H1 (cell line): ENCODE data around the gene TAOK1. TPM values are rescaled to one million over a fixed set of nuclear protein-coding genes. Genes with fewer than 3 reads are reported as not detected.

ENCODE experiments used
- CTCF ChIA-PET: fragments of 300-600 bp; sonication (Branson Sonifier 250); formaldehyde crosslinking; loops from one replicate; lab custom pipeline; 2021; ENCODE audit not compliant: partially characterized antibody; lab: Charles Lee
- POLR2A ChIA-PET: fragments of 300-600 bp; sonication (Branson Sonifier 250); formaldehyde crosslinking; loops from one replicate; lab custom pipeline; 2021; ENCODE audit warnings: inconsistent platforms; ENCODE audit not compliant: partially characterized antibody; lab: Charles Lee
- DNase-seq, 2 experiments: peaks; one replicate each; pipeline versions ENCODE4 v3.0.0 to v3.0.0-alpha.2; 2010 to 2022; ENCODE audit warnings: low spot score in 2 of 2, low read depth in 1 of 2, mixed read lengths in 1 of 2
- FAIRE-seq: peaks from 2 replicates; lab custom pipeline; 2011; peaks lifted over from hg19 to GRCh38; lab: Jason Lieb, UNC
- H2AFZ ChIP-seq: 2 replicates; pipeline ENCODE4 v1.8.1; 2012; ENCODE audit warnings: low read length, inconsistent platforms
- H2AK5ac ChIP-seq: 2 replicates; pipeline ENCODE4 v1.6.1; 2013; ENCODE audit warnings: low read depth, low read length
- H2BK120ac ChIP-seq: replicated peaks from 2 replicates; pipeline ENCODE3; 2013; ENCODE audit warnings: low read depth, low read length, inconsistent platforms
- H2BK12ac ChIP-seq: 2 replicates; pipeline ENCODE4 v1.6.1; 2013; ENCODE audit warnings: low read depth, low read length
- H2BK15ac ChIP-seq: 2 replicates; pipeline ENCODE4 v1.6.1; 2013; ENCODE audit warnings: low read length
- H2BK20ac ChIP-seq: 2 replicates; pipeline ENCODE4 v1.6.1; 2013; ENCODE audit warnings: low read length
- H2BK5ac ChIP-seq: 2 replicates; pipeline ENCODE4 v1.6.1; 2013; ENCODE audit warnings: low read depth, low read length
- H3K14ac ChIP-seq: 2 replicates; pipeline ENCODE4 v1.6.1; 2013; ENCODE audit warnings: inconsistent platforms; ENCODE audit not compliant: insufficient read length
- H3K18ac ChIP-seq: 2 replicates; pipeline ENCODE4 v1.6.1; 2013; ENCODE audit warnings: low read length; ENCODE audit errors: extremely low read depth
- H3K23ac ChIP-seq: 2 replicates; pipeline ENCODE4 v1.6.1; 2013; ENCODE audit warnings: inconsistent platforms; ENCODE audit not compliant: insufficient read length
- H3K23me2 ChIP-seq: 2 replicates; pipeline ENCODE4 v1.6.1; 2013; ENCODE audit warnings: low read depth, low read length
- H3K27ac ChIP-seq: 2 replicates; pipeline ENCODE4 v1.6.1; 2011; ENCODE audit warnings: low read depth, low read length, inconsistent platforms
- H3K27me3 ChIP-seq, 4 experiments: replicated peaks in 1 of 4; 1 replicate in 1 of 4; 2 replicates in 3 of 4; pipeline versions ENCODE4 v1.6.1 to v1.8.1; 2011 to 2013; ENCODE audit warnings: low read length in 3 of 4, mild to moderate bottlenecking in 3 of 4, inconsistent platforms in 2 of 4, mixed read lengths in 2 of 4, moderate library complexity in 1 of 4; ENCODE audit not compliant: control insufficient read depth in 3 of 4, insufficient read depth in 3 of 4; ENCODE audit errors: extremely low read depth in 1 of 4
- H3K36me3 ChIP-seq, 4 experiments: 2 replicates each; pipeline versions ENCODE4 v1.6.1 to v1.8.1; 2011 to 2013; ENCODE audit warnings: mild to moderate bottlenecking in 4 of 4, low read length in 3 of 4, moderate library complexity in 2 of 4, control low read depth in 1 of 4, inconsistent platforms in 1 of 4; ENCODE audit not compliant: insufficient read depth in 4 of 4, control insufficient read depth in 2 of 4
- H3K4ac ChIP-seq: replicated peaks from 2 replicates; pipeline ENCODE3; 2013; ENCODE audit warnings: low read length, low read depth, mixed read lengths, inconsistent platforms; ENCODE audit not compliant: insufficient read length
- H3K4me1 ChIP-seq, 4 experiments: replicated peaks in 1 of 4; 1 replicate in 1 of 4; 2 replicates in 3 of 4; pipeline versions ENCODE4 v1.6.1 to v1.8.1; 2011 to 2013; ENCODE audit warnings: low read length in 3 of 4, inconsistent platforms in 2 of 4, mixed read lengths in 1 of 4; ENCODE audit not compliant: insufficient read depth in 4 of 4, control insufficient read depth in 3 of 4
- H3K4me2 ChIP-seq, 2 experiments: 2 replicates each; pipeline versions ENCODE4 v1.6.1 to v1.8.1; 2011 to 2013; ENCODE audit warnings: low read depth in 2 of 2, low read length in 2 of 2, control low read depth in 1 of 2, inconsistent platforms in 1 of 2, mild to moderate bottlenecking in 1 of 2; ENCODE audit not compliant: insufficient read depth in 1 of 2
- H3K4me3 ChIP-seq, 4 experiments: fragments of 200-600, 300-600 bp in 1 of 4; sonication (generic), shearing (Covaris generic), sonication (Bioruptor Twin) in 1 of 4; 2 replicates each; pipeline versions ENCODE4 v1.5.1 to v1.8.1; 2011 to 2016; ENCODE audit warnings: low read length in 4 of 4, low read depth in 3 of 4, control low read depth in 2 of 4, inconsistent platforms in 2 of 4, mild to moderate bottlenecking in 2 of 4, mixed read lengths in 1 of 4, moderate library complexity in 1 of 4; ENCODE audit not compliant: insufficient read depth in 2 of 4; ENCODE audit errors: extremely low read depth in 1 of 4
- H3K56ac ChIP-seq: replicated peaks from 2 replicates; pipeline ENCODE3; 2013; ENCODE audit warnings: low read depth, mild to moderate bottlenecking, mixed read lengths, low read length, inconsistent platforms; ENCODE audit not compliant: insufficient read length
- H3K79me1 ChIP-seq: 2 replicates; pipeline ENCODE4 v1.6.1; 2013; ENCODE audit warnings: low read depth, low read length, control low read depth
- H3K79me2 ChIP-seq, 2 experiments: 2 replicates each; pipeline versions ENCODE4 v1.6.1 to v1.8.1; 2012 to 2013; ENCODE audit warnings: low read length in 2 of 2, mild to moderate bottlenecking in 2 of 2, inconsistent platforms in 1 of 2; ENCODE audit not compliant: insufficient read depth in 2 of 2, control insufficient read depth in 1 of 2
- H3K9ac ChIP-seq, 4 experiments: replicated peaks in 1 of 4; 1 replicate in 1 of 4; 2 replicates in 3 of 4; pipeline versions ENCODE4 v1.6.1 to v1.8.1; 2011 to 2013; ENCODE audit warnings: low read depth in 3 of 4, low read length in 3 of 4, control low read depth in 2 of 4, mild to moderate bottlenecking in 2 of 4, moderate library complexity in 2 of 4, inconsistent platforms in 1 of 4; ENCODE audit errors: extremely low read depth in 1 of 4
- H3K9me3 ChIP-seq, 2 experiments: 2 replicates each; pipeline versions ENCODE4 v1.6.1 to v1.8.1; 2012 to 2013; ENCODE audit warnings: mild to moderate bottlenecking in 2 of 2, moderate library complexity in 2 of 2, control low read depth in 1 of 2, inconsistent platforms in 1 of 2, low read depth in 1 of 2, low read length in 1 of 2, mixed read lengths in 1 of 2; ENCODE audit not compliant: insufficient read depth in 2 of 2
- H4K20me1 ChIP-seq, 2 experiments: replicated peaks in 1 of 2; 2 replicates each; pipeline versions ENCODE3 to v1.8.1; 2011 to 2013; ENCODE audit warnings: inconsistent platforms in 2 of 2, low read length in 2 of 2, mild to moderate bottlenecking in 1 of 2; ENCODE audit not compliant: insufficient read depth in 2 of 2, control insufficient read depth in 1 of 2
- H4K5ac ChIP-seq: 2 replicates; pipeline ENCODE4 v1.6.1; 2013; ENCODE audit warnings: low read length, low read depth, mixed read lengths, inconsistent platforms; ENCODE audit not compliant: insufficient read length
- H4K8ac ChIP-seq: 2 replicates; pipeline ENCODE4 v1.8.0; 2013; ENCODE audit warnings: mild to moderate bottlenecking, moderate library complexity, low read length, inconsistent platforms; ENCODE audit not compliant: insufficient read depth; ENCODE audit errors: extremely low read depth
- H4K91ac ChIP-seq: replicated peaks from 2 replicates; pipeline ENCODE3; 2013; ENCODE audit warnings: low read length, mixed read lengths, inconsistent platforms; ENCODE audit not compliant: insufficient read length
- WGBS, 2 experiments: shearing (Covaris generic) in 1 of 2; methylation state at CpG; one replicate each; pipeline versions ENCODE4 v1.1.6 to v1.1.7; 2013 to 2015; ENCODE audit warnings: low lambda C conversion rate in 2 of 2, mixed read lengths in 2 of 2, inconsistent platforms in 1 of 2, low coverage in 1 of 2, missing lambda C conversion rate in 1 of 2; ENCODE audit not compliant: insufficient replicate concordance in 2 of 2, insufficient coverage in 1 of 2, insufficient read length in 1 of 2; ENCODE audit errors: extremely low coverage in 1 of 2, missing lambda C conversion rate in 1 of 2; 5-methylcytosine and 5-hydroxymethylcytosine counted together
- polyA plus RNA-seq, 7 experiments: library from polyadenylated mRNA; depleted of rRNA in 3 of 7; stranded (reverse) in 5 of 7; unstranded in 2 of 7; fragments of >200 nt in 5 of 7; fragments of 200-250 nt in 2 of 7; gene quantifications; 1 replicate in 5 of 7; 2 replicates in 1 of 7; 4 replicates in 1 of 7; pipeline versions ENCODE4 v1.2.1 to v1.2.3, GENCODE V29; 2011 to 2013; ENCODE audit warnings: missing spikeins in 2 of 7, mixed read lengths in 2 of 7
- total RNA-seq: library from RNA; stranded (reverse); fragmentation: NEBNext Ultra II Directional; extraction: Animal tissue kit (Norgen Biotek cat#: 25700); gene quantifications from 2 replicates; pipeline ENCODE4 v1.2.1, GENCODE V29; 2021

The TAOK1 gene
- total and polyA plus RNA-seq, 2 of the 8 experiments (the other 6 are each of a cell fraction or from before 2014, with no cell fraction given), result 12.2 to 90.6 TPM

DNA sequence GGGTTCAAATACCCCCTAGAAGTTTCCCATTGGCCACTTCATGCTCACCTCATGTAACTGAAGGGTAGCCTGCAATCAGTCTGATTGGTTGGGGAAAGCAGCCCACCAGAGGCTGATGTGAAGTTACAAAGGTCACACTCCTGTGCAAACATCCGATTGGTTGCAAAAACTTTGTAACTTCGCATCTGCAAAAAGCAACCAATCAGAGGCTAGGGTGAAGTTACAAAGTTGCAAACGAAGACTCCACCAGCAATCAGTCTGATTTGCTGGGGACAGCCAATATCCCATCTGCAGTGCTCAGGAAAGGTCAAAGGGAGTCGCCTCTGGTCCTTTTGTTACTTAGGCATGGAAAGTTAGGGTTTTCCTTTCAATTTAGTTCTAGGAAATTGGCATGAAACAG, 40.1 kb downstream of the TAOK1 start:
- Histone ChIP-seq H2AFZ (no peak overlapping the region), H4K91ac (no peak overlapping the region), H4K20me1 (peaks cover 3 to 7% of the 10 kb centered on the region in 2 experiments), H3K9me3 (no peaks in the 10 kb centered on the region), H3K23ac (no peak overlapping the region), H3K56ac (no peak overlapping the region), H2BK15ac (no peak overlapping the region), H3K79me2 (peaks cover 10 to 93% of the 10 kb centered on the region in 2 experiments), H3K4ac (no peak overlapping the region), H2BK12ac (no peak overlapping the region), H4K5ac (no peak overlapping the region), H3K4me3 (no peak overlapping the region), H3K36me3 (no peaks in the 10 kb centered on the region; a peak in 1 of 8 replicates), H3K27me3 (no peaks in the 10 kb centered on the region), H3K14ac (no peak overlapping the region), H2AK5ac (no peak overlapping the region), H3K23me2 (no peaks in the 10 kb centered on the region), H2BK20ac (no peak overlapping the region), H3K4me2 (no peak overlapping the region), H2BK120ac (no peak overlapping the region), H3K79me1 (peaks cover 11% of the 10 kb centered on the region), H3K9ac (no peak overlapping the region), H2BK5ac (no peak overlapping the region), H4K8ac (no peak overlapping the region), H3K27ac (no peak overlapping the region), H3K18ac (no peak overlapping the region), H3K4me1 (peaks cover 0 to 4% (median 0%) of the 10 kb centered on the region in 4 experiments; a peak in 3 of 7 replicates)
- no peak for DNase-seq
- no peak for FAIRE-seq
- 89% methylated on average over 4 of the region's 4 CpGs; no CpG with 5 or more reads in 1 of the 2 experiments for WGBS, 2 experiments
- ChIA-PET CTCF (no interaction called here), POLR2A (interaction anchor here (0.8 kb wide), 1 partner anchor 24 kb away, joined by 3 read pairs; no protein-coding TSS in a partner anchor)
